NCI-H1092 treated with DMSO at 0.1 percent for 48 hours (cell line): ENCODE data around the gene AGXT2.
A peak's percentile ranks its signal among the peaks of the same experiment; 100 is the strongest.
"Not testable (repeated sequence)": the region's sequence is repeated elsewhere in the genome, so short reads cannot be mapped to it uniquely, and the experiment has no call there.

ENCODE experiments used
- DNase-seq: peaks from one replicate; lab custom pipeline; 2025; lab: John Stamatoyannopoulos, UW

Gene AGXT2

GRCh38 chr5:35050541-35051126 is 2.9 kb upstream of the AGXT2 start:
- DNase-seq: no peak

DNA sequence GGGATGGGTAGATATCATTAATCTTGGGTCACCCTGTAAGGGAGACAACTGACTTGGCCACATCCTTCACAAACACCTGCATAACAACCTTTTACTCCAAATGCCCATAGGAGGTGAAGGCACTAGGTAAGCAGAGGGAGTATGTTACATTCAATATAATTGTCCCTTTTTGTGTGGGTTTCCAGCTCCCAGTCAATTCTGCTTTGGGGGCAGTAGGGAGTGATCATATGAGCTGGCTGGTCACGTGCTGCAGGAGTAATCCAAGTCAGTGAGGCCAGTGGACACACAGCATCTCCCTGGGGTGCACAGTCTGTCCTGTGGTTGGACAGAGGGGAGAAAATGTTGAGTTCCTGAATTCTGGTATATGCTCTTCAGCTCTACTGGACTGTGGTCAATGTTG is 1.2 kb upstream of the AGXT2 start:
- no peak for DNase-seq

DNA sequence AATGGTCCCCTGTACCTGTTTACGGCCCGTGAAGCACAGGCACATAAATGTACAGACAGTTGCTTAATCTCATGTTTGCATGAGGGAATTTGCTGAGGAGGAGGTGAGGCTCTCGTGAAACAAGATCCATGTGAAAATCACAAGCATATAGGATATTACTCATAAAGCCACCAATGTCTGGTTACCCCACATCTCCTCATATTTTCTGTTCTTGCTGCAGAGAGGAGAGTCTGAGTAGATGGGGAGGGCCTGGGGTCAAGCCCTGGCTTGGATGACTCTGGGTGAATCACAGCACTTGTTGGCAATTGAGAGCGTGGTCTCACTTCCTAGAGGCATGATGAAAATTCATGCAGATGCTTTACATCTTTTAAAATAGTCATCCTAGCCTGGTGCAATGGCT is 975 bp downstream of the AGXT2 start:
- no peak for DNase-seq

- DNase-seq: no peak
These were observed 2.5 kb downstream of the AGXT2 start for GRCh38 chr5:35045280-35045679.

GRCh38 chr5:35044649-35045048 is 3.1 kb downstream of the AGXT2 start:
- no peak for DNase-seq

DNA sequence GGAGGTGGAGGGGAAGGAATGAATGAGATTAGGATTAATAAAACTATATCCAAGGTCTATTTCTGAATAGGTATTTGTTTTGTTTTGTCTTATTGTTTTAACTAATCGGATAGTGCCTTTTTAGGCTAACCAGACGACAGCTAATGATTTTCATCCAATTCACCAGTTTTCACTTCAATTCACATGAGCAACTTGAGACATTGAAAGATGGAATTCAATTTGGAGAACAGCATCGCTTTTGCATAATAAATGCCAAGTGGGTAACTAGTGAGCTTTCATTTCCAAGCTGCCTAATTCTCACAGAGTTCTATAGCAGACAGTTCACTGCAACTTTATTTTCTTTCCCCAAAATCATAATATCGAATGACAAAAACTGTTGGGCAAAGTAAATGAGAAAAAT is 5.0 kb downstream of the AGXT2 start:
- no peak for DNase-seq

- no peak for DNase-seq
These were observed 6.5 kb downstream of the AGXT2 start for GRCh38 chr5:35041261-35041660.

- DNase-seq: peak; percentile 1
These were observed 8.9 kb downstream of the AGXT2 start for GRCh38 chr5:35038891-35039290.

DNA sequence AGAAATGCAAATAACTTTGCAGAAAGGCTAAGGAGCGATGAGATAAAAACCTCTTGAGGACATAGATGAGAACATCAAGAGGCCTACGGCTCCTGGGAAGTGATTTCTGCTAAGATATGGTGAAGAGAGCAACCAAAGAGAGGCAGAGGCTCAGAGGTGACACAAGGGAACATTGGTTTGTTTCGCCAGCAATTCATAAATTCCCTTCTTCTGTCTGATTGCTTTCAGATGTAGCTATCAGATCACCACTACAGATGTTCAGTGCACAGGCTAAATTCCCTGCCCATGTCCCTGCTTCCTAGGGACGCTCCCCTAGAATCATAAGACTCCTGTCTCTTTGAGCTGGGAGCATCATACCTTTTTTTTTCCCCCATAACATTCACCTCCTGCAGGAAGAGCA is 11.2 kb downstream of the AGXT2 start:
- DNase-seq: no peak

- not testable (repeated sequence) for DNase-seq
These were observed 11.8 kb downstream of the AGXT2 start for GRCh38 chr5:35035929-35036328.

DNA sequence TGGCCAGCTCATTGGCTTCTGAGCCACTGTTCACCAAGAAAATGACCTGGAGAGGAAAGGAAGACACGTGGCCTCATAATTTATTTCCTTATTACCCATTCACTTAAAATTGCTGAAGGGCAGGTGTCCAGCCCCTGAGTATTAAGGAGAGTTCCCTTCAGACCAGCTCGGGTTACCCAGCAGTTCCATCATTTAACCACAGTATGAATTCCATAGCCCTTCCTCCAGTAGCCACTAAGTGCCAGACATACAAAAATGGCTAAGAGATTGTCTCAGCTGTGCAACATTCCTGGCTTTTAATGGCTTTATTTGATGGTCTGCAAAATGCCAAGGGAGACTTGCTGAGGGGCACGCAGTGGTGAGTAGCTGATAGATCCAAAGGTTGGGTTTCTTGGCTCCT is 12.5 kb downstream of the AGXT2 start:
- no peak for DNase-seq

GRCh38 chr5:35032356-35032755 is 15.4 kb downstream of the AGXT2 start:
- no peak for DNase-seq

GRCh38 chr5:35031276-35031675 is 16.5 kb downstream of the AGXT2 start:
- DNase-seq: no peak

DNA sequence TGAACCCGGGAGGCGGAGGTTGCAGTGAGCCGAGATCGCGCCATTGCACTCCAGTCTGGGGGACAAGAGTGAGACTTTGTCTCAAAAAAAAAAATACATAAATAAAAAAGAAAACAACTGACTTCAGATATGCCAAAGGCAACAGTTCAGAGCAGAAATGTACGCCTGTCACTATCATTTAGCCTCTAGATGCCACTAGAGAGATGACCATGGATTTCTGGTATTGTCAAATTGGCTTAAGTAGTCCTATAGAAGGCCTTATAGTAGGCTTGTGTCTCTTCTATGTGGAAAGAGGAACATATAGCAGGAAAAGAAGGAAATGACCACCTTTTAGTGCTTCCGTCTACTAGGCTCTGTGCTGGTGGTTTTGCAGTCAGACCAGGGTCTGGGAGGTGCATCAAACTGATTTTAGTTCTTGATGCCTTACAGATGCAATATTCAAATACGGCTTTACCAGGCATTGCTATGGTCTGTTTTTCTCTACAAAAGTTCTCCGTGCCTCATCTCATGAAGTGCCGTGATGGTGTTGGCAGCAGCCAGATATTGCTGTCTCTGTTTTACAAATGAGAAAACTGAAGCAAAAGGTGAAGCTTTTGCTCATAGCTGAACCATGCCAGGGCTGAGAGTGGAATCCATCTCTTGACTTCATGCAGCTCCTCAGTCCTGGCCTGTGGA is 17.2 kb downstream of the AGXT2 start:
- DNase-seq: no peak

DNA sequence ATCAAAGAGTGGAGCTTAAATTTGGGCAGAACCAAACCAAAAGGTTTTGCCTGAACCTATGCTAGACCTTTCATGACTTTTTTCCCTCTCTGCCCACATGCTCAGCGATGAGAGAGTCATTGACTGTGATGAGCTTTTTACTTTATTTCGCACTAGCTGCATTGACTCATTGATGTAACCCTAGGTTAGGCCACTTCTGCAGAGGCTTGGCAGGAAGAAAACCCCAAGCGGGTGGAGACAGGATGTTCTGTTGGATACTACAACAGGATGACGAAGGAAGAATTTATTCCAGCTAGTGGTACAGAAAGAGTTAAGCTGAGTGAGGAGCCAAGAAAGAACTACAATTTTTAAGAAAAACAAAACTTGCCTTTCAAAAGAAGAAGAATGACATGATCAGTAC is 18.4 kb downstream of the AGXT2 start:
- DNase-seq: no peak

DNA sequence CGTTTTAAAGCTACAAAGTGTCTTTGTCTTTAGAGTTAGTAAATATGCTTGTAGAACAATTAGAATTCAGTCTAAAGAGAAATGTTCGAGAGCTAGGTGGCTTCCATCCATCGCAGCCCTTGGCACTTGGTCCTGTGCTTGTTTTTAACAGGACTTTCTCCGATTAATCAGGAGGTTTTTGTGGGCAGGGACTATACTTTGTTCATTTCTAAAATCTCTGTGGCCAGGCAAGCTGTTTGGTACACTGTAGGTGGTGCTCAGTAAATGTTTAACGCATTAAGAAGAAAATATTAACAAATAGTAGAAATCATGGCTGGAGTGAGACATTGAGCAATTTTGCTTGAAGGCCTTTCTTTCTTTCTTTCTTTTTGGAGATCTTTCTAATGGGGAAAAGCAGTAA is 20.8 kb downstream of the AGXT2 start:
- no peak for DNase-seq

DNA sequence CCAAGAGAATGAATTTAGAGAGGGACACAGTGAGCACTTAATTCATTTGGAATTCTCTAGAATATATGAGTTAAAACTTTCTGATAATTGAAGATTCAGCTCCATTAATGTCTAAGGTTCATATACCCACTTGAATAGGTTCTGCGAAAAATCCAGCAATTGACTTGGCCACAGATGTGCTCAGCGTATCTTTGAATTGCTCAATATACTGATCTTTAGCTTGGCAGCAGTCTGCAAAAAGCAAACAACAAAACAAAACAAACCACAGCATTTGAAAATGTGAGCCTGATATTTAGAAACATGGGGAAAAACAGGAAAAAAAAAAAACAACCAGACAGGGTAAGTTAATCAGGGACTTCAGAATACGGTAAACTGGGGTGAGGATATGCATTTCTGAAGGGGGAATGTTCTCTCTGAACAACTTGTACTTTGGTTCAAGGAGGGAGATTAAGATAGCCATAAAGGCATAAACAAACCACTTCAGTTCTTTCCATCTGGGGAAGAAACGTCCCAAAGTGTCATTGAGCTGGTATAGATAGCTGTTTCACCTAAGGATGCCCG is 21.4 kb downstream of the AGXT2 start:
- no peak for DNase-seq

DNA sequence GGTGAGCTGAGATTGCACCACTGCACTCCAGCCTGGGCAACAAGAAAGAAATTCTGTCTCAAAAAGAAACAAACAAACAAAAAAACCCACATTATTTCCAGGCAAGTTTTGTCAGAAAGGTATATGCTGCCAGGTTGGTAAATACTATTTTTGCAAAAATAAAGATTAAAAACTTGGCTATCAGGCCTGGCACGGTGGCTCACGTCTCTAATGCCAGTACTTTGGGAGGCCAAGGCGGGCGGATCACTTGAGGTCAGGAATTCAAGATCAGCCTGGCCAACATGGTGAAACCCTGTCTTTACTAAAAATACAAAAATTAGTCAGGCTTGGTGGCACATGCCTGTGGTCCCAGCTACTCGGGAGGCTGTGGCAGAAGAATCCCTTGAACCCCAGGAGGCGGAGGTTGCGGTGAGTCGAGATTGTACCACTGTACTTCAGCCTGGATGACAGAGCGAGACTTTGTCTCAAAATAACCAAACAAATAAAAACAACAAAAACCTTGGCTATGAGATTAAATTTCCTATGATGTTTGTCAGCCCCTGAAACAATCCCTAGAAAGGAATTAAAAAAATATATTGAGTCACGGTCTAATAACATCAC is 22.7 kb downstream of the AGXT2 start:
- no peak for DNase-seq

GRCh38 chr5:35023391-35024178 is 24.2 kb downstream of the AGXT2 start:
- DNase-seq: no peak

DNA sequence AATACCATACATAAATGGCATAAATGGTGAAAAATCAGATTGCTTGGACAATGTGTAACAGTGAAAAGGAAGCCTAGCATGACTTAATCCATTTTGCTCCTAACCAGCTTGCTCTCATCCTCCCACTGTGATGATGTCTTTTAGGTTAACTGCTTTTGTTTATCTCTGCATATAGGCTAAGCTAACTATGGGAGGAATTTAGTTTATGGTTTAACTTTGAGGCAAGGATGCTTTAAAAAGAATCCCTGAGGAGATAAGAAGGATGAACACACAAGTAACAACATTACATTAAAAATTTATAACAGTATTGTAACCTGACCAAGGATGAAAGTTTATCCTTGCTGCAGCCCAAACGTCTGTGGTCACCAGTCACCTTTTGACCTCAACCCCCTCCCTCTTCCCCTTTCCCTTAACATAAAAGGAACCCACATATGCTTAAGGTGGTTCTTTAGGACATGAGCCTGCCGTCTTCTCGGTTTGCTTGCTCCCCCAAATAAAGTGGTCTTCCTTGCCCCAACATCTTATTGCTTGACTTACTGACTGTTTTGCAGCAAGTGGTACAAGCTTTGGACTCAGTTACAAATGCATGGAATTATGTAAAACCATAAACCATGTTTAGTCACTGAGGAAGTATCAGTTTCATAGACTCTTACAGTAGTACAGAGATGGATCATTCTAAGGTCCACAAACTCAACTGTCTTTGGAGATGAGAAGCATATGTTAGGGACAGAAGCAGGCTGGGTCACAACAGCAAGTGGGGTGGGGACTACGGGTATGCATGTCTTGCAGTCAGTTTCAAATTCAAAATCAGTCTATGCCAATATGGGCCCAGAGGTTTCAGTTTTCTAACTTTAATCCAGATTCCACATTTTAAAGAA is 31.3 kb downstream of the AGXT2 start:
- DNase-seq: no peak

GRCh38 chr5:35015063-35015462 is 32.7 kb downstream of the AGXT2 start:
- no peak for DNase-seq

DNA sequence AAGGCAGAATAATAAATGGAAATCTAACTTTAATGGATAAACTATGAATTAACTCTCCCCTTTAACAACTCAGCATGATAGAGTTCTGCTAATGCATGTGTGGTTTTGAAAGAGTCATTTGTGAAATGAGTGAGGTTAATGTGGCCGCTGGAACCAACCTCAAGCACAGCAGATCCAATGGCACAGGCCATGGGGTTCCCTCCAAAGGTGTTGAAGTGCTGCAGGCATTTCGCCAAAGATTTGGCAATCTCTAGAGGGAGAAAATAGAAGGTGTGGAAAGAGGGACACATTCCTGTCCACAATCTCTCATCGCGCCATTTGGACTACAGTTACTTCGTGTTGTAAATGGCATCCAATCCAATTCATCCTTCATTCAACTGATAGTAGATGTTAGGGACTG is 35.0 kb downstream of the AGXT2 start:
- DNase-seq: no peak
